G401 (cell line): ENCODE results near the gene KRT35. TPM values are rescaled to one million over a fixed set of nuclear protein-coding genes. Genes with fewer than 3 reads are reported as not detected.

Source experiments
- DNase-seq: peaks from one replicate; pipeline ENCODE4 v3.0.0-alpha.2; 2015; ENCODE audit warnings: low spot score
- in situ Hi-C: cut with HindIII; loops from 2 replicates; pipeline ENCODE4 v1.10.0; 2016; ENCODE audit warnings: low sequenced_read_pairs, mixed read lengths
- total RNA-seq: library from RNA; depleted of rRNA; stranded (reverse); fragments of >200 nt; shearing (Covaris generic); gene quantifications from 2 replicates; pipeline ENCODE4 v1.2.3, GENCODE V29; 2014

KRT35 gene
- total RNA-seq, 1 experiment from 2014 or later = not detected

GRCh38 chr17:41464682-41465081, 16.3 kb downstream of the KRT35 start:
- DNase-seq = no peak
- in situ Hi-C loops = no loop called here

GRCh38 chr17:41464173-41464572, 16.8 kb downstream of the KRT35 start:
- in situ Hi-C loops = no loop called here

GRCh38 chr17:41463746-41464145, 17.2 kb downstream of the KRT35 start:
- no peak for DNase-seq
- in situ Hi-C loops = no loop called here

More at GRCh38 chr17:41464173-41464572, 16.8 kb downstream of the KRT35 start:
- DNase-seq = no peak

DNA sequence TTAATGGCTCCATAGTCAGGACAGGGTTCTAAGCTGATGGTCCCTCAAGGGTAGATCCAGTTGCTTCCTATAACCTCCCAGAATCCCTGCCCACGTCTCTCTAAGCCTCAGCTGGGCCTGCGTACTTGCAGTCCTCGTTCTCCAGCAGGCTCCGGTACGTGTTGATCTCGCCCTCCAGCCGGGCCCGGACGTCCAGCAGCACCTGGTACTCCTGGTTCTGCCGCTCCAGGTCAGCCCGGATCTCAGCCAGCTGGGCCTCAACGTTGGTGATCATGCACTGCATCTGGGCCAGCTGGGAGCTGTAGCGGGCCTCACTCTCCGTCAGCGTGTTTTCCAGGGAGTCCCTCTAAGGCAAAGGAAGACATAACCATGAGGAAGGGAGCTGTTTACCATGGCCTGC, 18.2 kb downstream of the KRT35 start:
- no peak for DNase-seq
- in situ Hi-C loops = no loop called here

DNA sequence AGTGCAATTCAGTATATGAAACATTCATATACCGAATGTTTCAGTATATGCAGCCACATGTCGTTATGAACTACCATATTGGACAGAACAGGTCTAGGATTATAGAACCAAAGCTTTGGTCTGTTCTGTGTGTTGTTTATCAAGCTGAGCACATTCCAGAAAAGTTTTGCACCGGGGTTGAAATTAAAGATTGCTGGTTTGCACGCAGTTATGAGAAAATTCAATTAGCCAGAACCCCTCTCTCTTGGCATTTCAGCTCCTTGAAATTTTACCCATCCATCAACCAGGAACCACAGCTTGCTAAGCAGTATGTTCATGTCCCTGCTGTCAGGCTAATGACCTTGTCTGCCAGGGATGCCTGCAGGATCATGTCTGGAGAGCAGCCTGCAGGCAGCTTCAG, 23.3 kb downstream of the KRT35 start:
- in situ Hi-C loops = no loop called here
- no peak for DNase-seq

GRCh38 chr17:41456204-41456603, 24.7 kb downstream of the KRT35 start:
- in situ Hi-C loops = no loop called here
- no peak for DNase-seq

DNA sequence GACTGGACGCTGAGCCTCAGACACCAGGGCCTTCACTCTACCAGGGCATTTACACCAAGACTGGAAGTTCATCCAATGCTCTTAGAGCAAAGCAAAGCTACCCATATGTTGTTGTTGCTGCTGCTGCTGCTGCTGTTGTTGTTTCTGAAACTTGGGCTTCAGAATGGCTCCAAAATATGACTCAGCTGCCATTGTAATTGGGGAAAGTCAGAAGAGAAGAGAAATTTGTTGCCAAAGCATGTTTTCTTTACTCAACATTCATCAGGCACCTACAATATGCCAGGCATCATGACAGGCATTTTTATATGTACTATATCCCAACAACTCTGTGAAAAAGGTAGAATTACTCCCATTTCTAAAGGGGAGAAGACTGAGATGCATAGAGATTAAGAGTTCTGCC, 25.7 kb downstream of the KRT35 start:
- no peak for DNase-seq
- in situ Hi-C loops = no loop called here

DNA sequence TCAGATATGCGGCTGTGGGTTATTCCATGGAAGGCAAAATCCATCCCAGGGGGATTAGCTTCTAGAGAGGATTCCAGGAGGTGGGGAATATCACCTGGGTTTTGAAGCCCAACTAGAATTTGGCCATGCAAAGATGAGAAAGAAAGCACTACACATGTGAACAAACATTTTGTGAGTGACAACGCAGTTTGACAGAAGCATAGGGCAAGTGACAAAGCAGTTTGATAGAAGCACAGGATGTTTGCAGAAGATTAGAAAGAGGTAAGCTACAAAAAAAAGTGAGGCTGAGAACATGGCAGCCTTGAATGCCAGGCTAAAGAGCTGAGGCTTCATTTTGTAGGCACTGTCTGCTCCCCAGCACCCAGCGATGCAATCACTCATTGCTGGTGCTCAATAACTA, 27.9 kb downstream of the KRT35 start:
- no peak for DNase-seq
- in situ Hi-C loops = no loop called here

- no peak for DNase-seq
- in situ Hi-C loops = no loop called here
Observed at GRCh38 chr17:41452281-41452680, 28.7 kb downstream of the KRT35 start.

GRCh38 chr17:41451154-41451728, 29.7 kb downstream of the KRT35 start:
- DNase-seq = no peak
- in situ Hi-C loops = no loop called here

GRCh38 chr17:41449008-41449407, 31.9 kb downstream of the KRT35 start:
- in situ Hi-C loops = no loop called here
- no peak for DNase-seq

GRCh38 chr17:41448506-41448905, 32.4 kb downstream of the KRT35 start:
- DNase-seq = no peak
- in situ Hi-C loops = no loop called here

DNA sequence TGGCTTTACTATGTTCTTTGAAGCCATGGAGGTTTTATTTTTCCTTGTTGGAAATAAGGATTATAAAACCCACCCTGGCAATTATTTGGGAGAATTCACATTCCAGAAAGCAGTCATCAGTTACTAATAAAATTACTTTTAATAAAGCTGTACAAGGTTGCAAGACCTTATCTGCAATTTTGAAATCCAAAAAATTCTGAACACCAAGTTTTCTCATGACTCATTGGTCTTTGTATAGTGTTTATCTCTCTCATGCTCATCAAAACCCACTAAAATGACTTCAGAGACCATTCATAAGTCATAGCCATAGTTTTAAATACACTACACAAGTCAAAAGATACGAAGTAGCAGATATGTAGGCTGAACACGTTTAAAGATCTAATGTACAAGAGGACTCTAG, 34.1 kb downstream of the KRT35 start:
- in situ Hi-C loops = no loop called here

DNA sequence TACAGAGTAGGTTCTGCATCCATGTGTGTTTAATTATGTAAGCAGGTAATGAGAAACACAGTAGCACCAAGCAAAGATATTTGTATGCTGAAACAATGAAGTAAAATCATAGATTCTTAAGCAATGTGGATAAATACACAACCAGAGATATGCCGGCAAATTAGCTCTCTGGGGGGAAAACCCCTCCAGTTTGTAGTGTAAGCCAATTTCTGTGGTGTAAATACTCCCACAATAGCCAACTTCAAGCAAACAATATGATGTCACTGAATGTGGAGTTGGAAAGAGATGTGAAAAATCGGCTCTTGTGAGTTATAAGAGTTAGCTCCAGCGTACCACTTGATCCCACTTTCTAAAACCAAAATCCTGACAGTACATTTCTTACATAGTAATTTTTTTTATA, 36.3 kb downstream of the KRT35 start:
- no peak for DNase-seq
- in situ Hi-C loops = no loop called here

More for the DNA sequence above, 34.1 kb downstream of the KRT35 start:
- no peak for DNase-seq

- in situ Hi-C loops = no loop called here
- DNase-seq = no peak
Observed at GRCh38 chr17:41444186-41444585, 36.8 kb downstream of the KRT35 start.

GRCh38 chr17:41442739-41443138, 38.2 kb downstream of the KRT35 start:
- DNase-seq = no peak
- in situ Hi-C loops = no loop called here

GRCh38 chr17:41440531-41441033, 40.4 kb downstream of the KRT35 start, which contains the start of gene KRT38:
TSS of gene KRT38 (minus strand) at chr17:41440983. CDS start at chr17:41440921, 62 bp downstream.
- in situ Hi-C loops = no loop called here
- DNase-seq = no peak

DNA sequence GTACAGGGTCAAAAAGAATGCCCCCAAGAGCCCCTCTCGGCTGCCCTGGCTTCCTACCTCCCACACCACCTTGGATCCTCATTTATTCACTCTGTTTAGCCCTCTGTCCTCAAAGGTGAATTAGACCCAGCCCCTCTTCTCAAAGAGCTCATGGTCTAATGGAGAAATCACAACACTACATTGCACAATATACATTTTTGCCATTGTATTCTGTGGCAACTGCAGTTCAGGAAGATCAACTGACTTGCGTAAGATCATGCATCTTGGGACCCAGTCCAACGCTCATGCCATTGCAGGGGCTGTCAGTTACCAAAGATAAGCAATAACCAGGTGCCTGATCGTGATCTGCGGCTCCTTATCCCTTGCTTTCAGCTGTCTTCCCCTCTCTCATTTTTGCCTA, 41.6 kb downstream of the KRT35 start:
- no peak for DNase-seq
- in situ Hi-C loops = no loop called here

- DNase-seq = no peak
- in situ Hi-C loops = no loop called here
Observed at GRCh38 chr17:41437769-41438168, 43.2 kb downstream of the KRT35 start.

GRCh38 chr17:41437254-41437653, 43.7 kb downstream of the KRT35 start:
- in situ Hi-C loops = no loop called here
- DNase-seq = no peak

DNA sequence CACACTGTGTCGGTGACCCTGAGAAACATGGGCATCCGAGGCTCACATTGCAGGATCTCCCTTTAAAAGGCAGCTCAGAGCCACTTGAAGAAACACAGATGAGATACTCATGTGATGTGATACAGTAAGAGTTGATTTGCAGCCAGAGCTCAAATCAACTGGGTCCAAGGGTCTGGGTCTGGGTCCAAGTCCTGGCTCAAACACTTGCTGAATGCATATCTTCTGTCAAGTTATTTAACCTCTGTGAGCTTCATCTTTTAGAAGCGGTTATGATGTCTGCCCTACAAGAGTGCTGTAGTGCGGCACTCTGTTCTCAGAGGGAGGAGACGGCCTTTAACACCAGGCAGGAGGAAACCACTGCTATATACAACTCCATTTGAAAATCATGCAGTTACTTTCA, 46.5 kb downstream of the KRT35 start:
- no peak for DNase-seq
- in situ Hi-C loops = no loop called here
